DOHH2 (cell line): ENCODE results near the gene ARHGEF4.

Experiments
- H3F3A ChIP-seq: fragments of 200-600 bp; sonication (generic), shearing (Covaris generic); 2 replicates; pipeline ENCODE4 v1.6.0; 2016; ENCODE audit warnings: antibody characterized with exemption, mild to moderate bottlenecking; ENCODE audit not compliant: control insufficient read depth, insufficient read depth
- H3K27ac ChIP-seq: fragments of 200-600 bp; sonication (generic); 2 replicates; pipeline ENCODE4 v1.5.1; 2014; ENCODE audit warnings: low read depth, mild to moderate bottlenecking, low read length, moderate library complexity
- H3K27me3 ChIP-seq: fragments of 200-600 bp; sonication (generic); 2 replicates; pipeline ENCODE4 v1.6.1; 2014; ENCODE audit warnings: mild to moderate bottlenecking, low read length, mixed read lengths; ENCODE audit not compliant: control insufficient read depth
- H3K36me3 ChIP-seq: fragments of 200-600 bp; sonication (generic); 2 replicates; pipeline ENCODE4 v1.6.1; 2014; ENCODE audit warnings: mild to moderate bottlenecking, low read length, moderate library complexity, mixed read lengths; ENCODE audit not compliant: control insufficient read depth
- H3K4me1 ChIP-seq: fragments of 200-600 bp; sonication (generic); 2 replicates; pipeline ENCODE4 v1.6.1; 2014; ENCODE audit warnings: mild to moderate bottlenecking, low read length, mixed read lengths; ENCODE audit not compliant: control insufficient read depth
- H3K4me2 ChIP-seq: fragments of 200-600 bp; sonication (generic); 2 replicates; pipeline ENCODE4 v1.6.0; 2014; ENCODE audit warnings: mild to moderate bottlenecking, low read length, moderate library complexity
- H3K4me3 ChIP-seq: fragments of 200-600 bp; sonication (generic); 2 replicates; pipeline ENCODE4 v1.5.1; 2014; ENCODE audit warnings: mild to moderate bottlenecking, low read length, mixed read lengths
- H3K79me2 ChIP-seq: fragments of 200-600 bp; sonication (generic); 2 replicates; pipeline ENCODE4 v1.6.1; 2014; ENCODE audit warnings: mild to moderate bottlenecking, low read length, mixed read lengths; ENCODE audit not compliant: control insufficient read depth
- H3K9me2 ChIP-seq: fragments of 200-600 bp; sonication (generic); replicated peaks from 2 replicates; pipeline ENCODE4 v1.6.1; 2014; ENCODE audit warnings: mild to moderate bottlenecking, low read length, mixed read lengths; ENCODE audit not compliant: control insufficient read depth
- H3K9me3 ChIP-seq: fragments of 200-600 bp; sonication (generic); 2 replicates; pipeline ENCODE4 v1.6.1; 2014; ENCODE audit warnings: antibody characterized with exemption, low read length, mixed read lengths; ENCODE audit not compliant: control insufficient read depth, insufficient read depth
- H4K20me1 ChIP-seq: fragments of 200-600 bp; sonication (generic); 2 replicates; pipeline ENCODE4 v1.6.0; 2014; ENCODE audit warnings: low read depth, mild to moderate bottlenecking, antibody characterized with exemption, low read length, moderate library complexity; ENCODE audit not compliant: control insufficient read depth, insufficient read depth
- CTCF ChIP-seq: fragments of 200-600 bp; sonication (generic); IDR thresholded peaks from one replicate; pipeline ENCODE4 v1.5.1; 2014; ENCODE audit warnings: antibody characterized with exemption, mild to moderate bottlenecking, low read depth, low read length; ENCODE audit not compliant: poor library complexity, severe bottlenecking
- EZH2phosphoT487 ChIP-seq: fragments of 200-600 bp; sonication (generic); IDR thresholded peaks from 2 replicates; pipeline ENCODE4 v1.6.1; 2017; ENCODE audit warnings: borderline replicate concordance, mild to moderate bottlenecking, antibody characterized with exemption, low read length, moderate library complexity, mixed read lengths

Gene ARHGEF4

GRCh38 chr2:131004446-131005209 lies 167.9 kb downstream of the ARHGEF4 start:
- H4K20me1 ChIP-seq, result no peaks in the 10 kb centered on the region
- TF ChIP-seq EZH2phosphoT487, result no peak
- TF ChIP-seq CTCF, result no peak

GRCh38 chr2:131005216-131005935 lies 168.7 kb downstream of the ARHGEF4 start:
- H3K36me3 ChIP-seq, result no peaks in the 10 kb centered on the region
- H3K79me2 ChIP-seq, result no peaks in the 10 kb centered on the region
- TF ChIP-seq EZH2phosphoT487, result no peak
- H3K9me3 ChIP-seq, result no peaks in the 10 kb centered on the region
- H3K4me1 ChIP-seq, result no peaks in the 10 kb centered on the region
- no peak overlapping the region for H3K27ac ChIP-seq
- no peaks in the 10 kb centered on the region for H3K9me2 ChIP-seq
- no peaks in the 10 kb centered on the region for H4K20me1 ChIP-seq
- H3K4me3 ChIP-seq, result no peak overlapping the region
- H3F3A ChIP-seq, result no peaks in the 10 kb centered on the region
- peaks cover 8% of the 10 kb centered on the region for H3K27me3 ChIP-seq
- no peak overlapping the region for H3K4me2 ChIP-seq

More at GRCh38 chr2:131004446-131005209, 167.9 kb downstream of the ARHGEF4 start:
- Histone ChIP-seq H3K4me2 (no peak overlapping the region), H3K79me2 (no peaks in the 10 kb centered on the region), H3K4me1 (no peaks in the 10 kb centered on the region), H3F3A (no peaks in the 10 kb centered on the region), H3K4me3 (no peak overlapping the region), H3K9me3 (no peaks in the 10 kb centered on the region), H3K27ac (no peak overlapping the region), H3K9me2 (no peaks in the 10 kb centered on the region), H3K36me3 (no peaks in the 10 kb centered on the region), H3K27me3 (peaks cover 4% of the 10 kb centered on the region; the same call in 1 of the 2 replicates)

GRCh38 chr2:131006561-131006960 lies 169.8 kb downstream of the ARHGEF4 start:
- no peak overlapping the region for H3K27ac ChIP-seq
- no peaks in the 10 kb centered on the region for H4K20me1 ChIP-seq
- no peaks in the 10 kb centered on the region for H3K9me3 ChIP-seq
- no peaks in the 10 kb centered on the region for H3F3A ChIP-seq
- no peaks in the 10 kb centered on the region for H3K79me2 ChIP-seq
- H3K9me2 ChIP-seq, result no peaks in the 10 kb centered on the region
- no peak overlapping the region for H3K4me2 ChIP-seq
- H3K4me3 ChIP-seq, result no peak overlapping the region
- no peak for TF ChIP-seq EZH2phosphoT487
- TF ChIP-seq CTCF, result no peak
- peaks cover 17% of the 10 kb centered on the region for H3K27me3 ChIP-seq
- no peaks in the 10 kb centered on the region for H3K36me3 ChIP-seq
- H3K4me1 ChIP-seq, result no peaks in the 10 kb centered on the region

GRCh38 chr2:131008967-131009366 lies 172.3 kb downstream of the ARHGEF4 start:
- Histone ChIP-seq H3K4me2 (no peak overlapping the region), H3K9me2 (no peaks in the 10 kb centered on the region), H4K20me1 (no peaks in the 10 kb centered on the region), H3K79me2 (no peaks in the 10 kb centered on the region), H3F3A (no peaks in the 10 kb centered on the region), H3K4me3 (no peak overlapping the region), H3K9me3 (no peaks in the 10 kb centered on the region), H3K36me3 (no peaks in the 10 kb centered on the region), H3K4me1 (no peaks in the 10 kb centered on the region), H3K27ac (no peak overlapping the region), H3K27me3 (peaks cover 19% of the 10 kb centered on the region)
- TF ChIP-seq CTCF (no peak), EZH2phosphoT487 (no peak)
